Retina (tissue), 1 donor: Measurements from ENCODE around the gene TMEM126A.

Experiments used
- DNase-seq: peaks from one replicate; pipeline ENCODE4 v3.0.0-alpha.2; 2016

TMEM126A gene

GRCh38 chr11:85698195-85698594 lies 50.4 kb downstream of the TMEM126A start:
- no peak for DNase-seq

- no peak for DNase-seq
These were observed 52.4 kb downstream of the TMEM126A start for GRCh38 chr11:85699957-85700741.

- DNase-seq: no peak
These were observed 57.2 kb downstream of the TMEM126A start for GRCh38 chr11:85704967-85705366.

DNA sequence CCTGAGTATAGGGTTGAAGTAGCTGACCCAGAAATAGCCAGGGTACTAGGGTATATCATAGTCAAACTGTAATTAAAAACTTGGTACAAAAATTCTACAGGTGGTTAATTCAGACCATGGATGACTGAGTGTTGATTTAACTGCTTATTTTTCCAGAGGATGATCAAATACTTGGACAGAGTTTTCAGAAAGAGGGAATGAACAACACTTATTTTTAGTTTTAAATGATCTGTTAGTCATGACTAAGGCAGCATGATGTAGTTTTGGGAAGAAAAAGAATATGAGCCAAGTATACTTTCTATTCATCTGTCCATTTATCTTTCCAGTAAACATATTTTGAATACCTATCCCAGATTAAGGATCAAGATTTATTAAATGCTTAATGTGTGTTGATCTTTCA lies 58.0 kb downstream of the TMEM126A start:
- no peak for DNase-seq
